ENCODE data around the gene NAA50. TPM values are rescaled to one million over a fixed set of nuclear protein-coding genes. Genes with fewer than 3 reads are reported as not detected.

The NAA50 gene
- total and polyA plus RNA-seq, 2 of the 13 experiments (the other 11 are each of a cell fraction or from before 2014, with no cell fraction given): 30.2 to 233 TPM

DNA sequence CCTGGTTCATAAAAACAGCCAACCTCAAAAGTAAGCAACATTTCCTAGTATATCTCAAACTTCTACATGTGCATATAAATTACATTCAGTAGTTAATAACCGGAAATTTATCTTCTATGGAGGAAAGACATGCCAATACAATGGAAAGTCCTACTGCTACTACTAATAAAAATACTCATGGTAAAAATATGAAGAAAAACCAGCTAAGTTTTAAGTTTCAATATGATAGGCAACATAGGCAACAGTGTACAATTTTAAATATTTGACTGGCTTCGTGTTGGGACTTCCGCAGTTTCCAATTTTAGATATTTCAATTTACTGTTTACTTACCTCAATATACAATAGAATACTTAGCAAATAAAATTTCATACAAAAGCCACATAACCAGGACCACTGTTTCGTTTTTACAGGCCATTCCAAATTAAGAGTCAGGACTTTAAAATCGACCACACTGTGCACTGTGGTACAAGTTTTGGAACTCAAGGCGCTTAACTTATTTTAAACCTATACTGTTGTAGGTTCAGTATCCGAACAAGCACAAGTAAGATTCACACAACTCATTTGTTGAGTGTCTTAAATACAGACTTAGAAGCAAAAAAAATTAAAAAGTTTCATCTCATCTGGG, 2.9 kb downstream of the NAA50 start:
- peaks cover 60% of the 10 kb centered on the region for H3K4me1 ChIP-seq (ENCODE audit: insufficient read depth, low read length)
- peak overlapping the region; percentile 98; the same call in 1 of the 2 replicates for H3K9ac ChIP-seq (ENCODE audit: insufficient read depth, low read depth, low read length)
- ATAC-seq (no peak), DNase-seq (ENCODE audit: low spot score) (no peak), FAIRE-seq (no peak)
- POLR2A ChIA-PET: no interaction called here
- H2AFZ ChIP-seq (ENCODE audit: low read length): no peak overlapping the region
- peaks cover 31% of the 10 kb centered on the region for H4K20me1 ChIP-seq (ENCODE audit: insufficient read depth, low read length)
- no peak overlapping the region for H3K27ac ChIP-seq (ENCODE audit: extremely low read length, insufficient read depth, low read length)
- in situ Hi-C loops (cut with HindIII; ENCODE audit: extremely low pct_ligation_motif_present, low pct_unique_long_range_greater_than_20kb): loop anchor here (10.0 kb wide), 1 partner anchor 92 kb away; the partner anchor contains the start of gene GRAMD1C
- 59% methylated on average over 7 of the region's 7 CpGs for WGBS (ENCODE audit: low lambda C conversion rate)
- peaks cover 90% of the 10 kb centered on the region for H3K79me2 ChIP-seq (ENCODE audit: insufficient read depth, low read length)
- TF ChIP-seq ZNF557 (CRISPR knock-in tag; IDR thresholded peaks at IDR 0.05) (no peak), SUZ12 (IDR thresholded peaks at IDR 0.05; ENCODE audit: low read depth, low read length) (no peak), ZSCAN21 (CRISPR knock-in tag; IDR thresholded peaks at IDR 0.05; ENCODE audit: borderline replicate concordance) (no peak), SRSF4 (IDR thresholded peaks at IDR 0.05; ENCODE audit: low read depth, low read length, poor library complexity, severe bottlenecking) (no peak), CBX5 (CRISPR knock-in tag; IDR thresholded peaks at IDR 0.05; ENCODE audit: borderline replicate concordance) (no peak), MED1 (CRISPR knock-in tag; IDR thresholded peaks at IDR 0.05) (no peak)
- TF ChIP-seq, protein P1, sequence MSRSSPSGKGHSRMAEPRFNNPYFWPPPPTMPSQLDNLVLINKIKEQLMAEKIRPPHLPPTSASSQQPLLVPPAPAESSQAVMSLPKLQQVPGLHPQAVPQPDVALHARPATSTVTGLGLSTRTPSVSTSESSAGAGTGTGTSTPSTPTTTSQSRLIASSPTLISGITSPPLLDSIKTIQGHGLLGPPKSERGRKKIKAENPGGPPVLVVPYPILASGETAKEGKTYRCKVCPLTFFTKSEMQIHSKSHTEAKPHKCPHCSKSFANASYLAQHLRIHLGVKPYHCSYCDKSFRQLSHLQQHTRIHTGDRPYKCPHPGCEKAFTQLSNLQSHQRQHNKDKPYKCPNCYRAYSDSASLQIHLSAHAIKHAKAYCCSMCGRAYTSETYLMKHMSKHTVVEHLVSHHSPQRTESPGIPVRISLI (CRISPR knock-in tag; IDR thresholded peaks at IDR 0.05; ENCODE audit: borderline replicate concordance): no peak
- TF ChIP-seq, protein P2, sequence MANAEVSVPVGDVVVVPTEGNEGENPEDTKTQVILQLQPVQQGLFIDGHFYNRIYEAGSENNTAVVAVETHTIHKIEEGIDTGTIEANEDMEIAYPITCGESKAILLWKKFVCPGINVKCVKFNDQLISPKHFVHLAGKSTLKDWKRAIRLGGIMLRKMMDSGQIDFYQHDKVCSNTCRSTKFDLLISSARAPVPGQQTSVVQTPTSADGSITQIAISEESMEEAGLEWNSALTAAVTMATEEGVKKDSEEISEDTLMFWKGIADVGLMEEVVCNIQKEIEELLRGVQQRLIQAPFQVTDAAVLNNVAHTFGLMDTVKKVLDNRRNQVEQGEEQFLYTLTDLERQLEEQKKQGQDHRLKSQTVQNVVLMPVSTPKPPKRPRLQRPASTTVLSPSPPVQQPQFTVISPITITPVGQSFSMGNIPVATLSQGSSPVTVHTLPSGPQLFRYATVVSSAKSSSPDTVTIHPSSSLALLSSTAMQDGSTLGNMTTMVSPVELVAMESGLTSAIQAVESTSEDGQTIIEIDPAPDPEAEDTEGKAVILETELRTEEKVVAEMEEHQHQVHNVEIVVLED (CRISPR knock-in tag; IDR thresholded peaks at IDR 0.05; ENCODE audit: borderline replicate concordance): no peak
- no TSS peak for BruUV-seq (replicated peaks)
- no peaks in the 10 kb centered on the region for H3K9me3 ChIP-seq (ENCODE audit: low read length)
- no peaks in the 10 kb centered on the region; a peak in 1 of 5 replicates for H3K27me3 ChIP-seq (ENCODE audit: control insufficient read depth in 1 of 2, insufficient read depth in 2 of 2, low read length in 2 of 2)
- H3K4me2 ChIP-seq (ENCODE audit: low read depth, low read length): peak overlapping the region; percentile 97
- peak overlapping the region in 2 of 3 experiments; percentile 92 to 100; a peak in 3 of 6 replicates for H3K4me3 ChIP-seq (replicated peaks in 1 of 3; ENCODE audit: insufficient read depth in 1 of 3, low read depth in 2 of 3, low read length in 3 of 3)
- H3K36me3 ChIP-seq (replicated peaks in 1 of 2; ENCODE audit: control insufficient read depth in 1 of 2, insufficient read depth in 2 of 2, low read length in 2 of 2): no peaks in the 10 kb centered on the region; a peak in 1 of 5 replicates
- CTCF ChIA-PET (ENCODE audit: low intra/inter-chr PET ratio, low total read pairs): no interaction called here
- intact Hi-C loops (cut with micrococcal nuclease; ENCODE audit: unreplicated experiment): loop anchor here (10.0 kb wide), 1 partner anchor 188 kb away; no protein-coding TSS in a partner anchor

Measured in HepG2 (cell line).